HCT116 (cell line): Measurements from ENCODE around the gene CLIP2. TPM values are rescaled to one million over a fixed set of nuclear protein-coding genes. Genes with fewer than 3 reads are reported as not detected.

ENCODE experiments used
- ATAC-seq: fragments of 200-7000 bp; cut with Tn5 transposase; 2 replicates; pipeline ENCODE4 v1.9.1; 2020; ENCODE audit warnings: mild to moderate bottlenecking, moderate library complexity
- BruUV-seq: library from RNA; stranded (reverse); fragments of 400-500 nt; replicated peaks from 2 replicates; lab custom pipeline; 2021; lab: Mats Ljungman, UMichigan
- CTCF ChIA-PET: fragments of 300-600 bp; sonication (Branson Sonifier 250); formaldehyde crosslinking; loops from one replicate; lab custom pipeline; 2021; ENCODE audit warnings: antibody characterized with exemption; lab: Charles Lee
- POLR2A ChIA-PET: fragments of 300-600, 350-600 bp; sonication (Branson Sonifier 250); formaldehyde crosslinking; loops from one replicate; lab custom pipeline; 2021; ENCODE audit warnings: antibody characterized with exemption; lab: Charles Lee
- RAD21 ChIA-PET, 2 experiments: fragments of 300-600 bp; sonication (Branson Sonifier 250); formaldehyde crosslinking; loops; one replicate each; lab custom pipeline; 2023; ENCODE audit warnings: low total read pairs in 2 of 2; ENCODE audit not compliant: uncharacterized antibody in 2 of 2, unreplicated experiment in 2 of 2, low non-redundant PET in 1 of 2; lab: Charles Lee
- DNase-seq: peaks from one replicate; pipeline ENCODE4 v3.0.0-alpha.2; 2010; ENCODE audit warnings: low read depth, low spot score
- H2AFZ ChIP-seq: fragments of 200-600 bp; shearing (Covaris generic), sonication (generic); 2 replicates; pipeline ENCODE4 v1.6.1; 2017; ENCODE audit warnings: low read depth, mixed run types, mixed read lengths, antibody characterized with exemption, low read length; ENCODE audit not compliant: poor library complexity, severe bottlenecking
- H3K27ac ChIP-seq: 2 replicates; pipeline ENCODE4 v1.5.1; 2012; ENCODE audit warnings: low read depth, low read length
- H3K27me3 ChIP-seq: fragments of 200-600 bp; sonication (generic); 2 replicates; pipeline ENCODE4 v1.6.1; 2016; ENCODE audit warnings: mixed run types, low read length, mixed read lengths; ENCODE audit not compliant: insufficient read depth
- H3K36me3 ChIP-seq, 2 experiments: fragments of 200-500 bp in 1 of 2; fragments of 200-600 bp in 1 of 2; sonication (Bioruptor generic) in 1 of 2; sonication (generic) in 1 of 2; 2 replicates each; pipeline versions ENCODE4 v1.5.1 to v1.6.1; 2014 to 2016; ENCODE audit warnings: low read length in 2 of 2, inconsistent platforms in 1 of 2, mixed read lengths in 1 of 2, mixed run types in 1 of 2; ENCODE audit not compliant: insufficient read depth in 2 of 2, control insufficient read depth in 1 of 2
- H3K4me1 ChIP-seq, 2 experiments: fragments of 200-600 bp in 1 of 2; sonication (generic) in 1 of 2; 2 replicates each; pipeline versions ENCODE4 v1.5.1 to v1.6.1; 2012 to 2017; ENCODE audit warnings: low read length in 2 of 2, inconsistent platforms in 1 of 2, mild to moderate bottlenecking in 1 of 2, mixed read lengths in 1 of 2, mixed run types in 1 of 2, moderate library complexity in 1 of 2; ENCODE audit not compliant: insufficient read depth in 2 of 2, control insufficient read depth in 1 of 2
- H3K4me2 ChIP-seq: fragments of 200-600 bp; sonication (generic); 2 replicates; pipeline ENCODE4 v1.6.1; 2017; ENCODE audit warnings: mixed run types, low read length, mixed read lengths
- H3K4me3 ChIP-seq, 2 experiments: fragments of 200-600 bp in 1 of 2; sonication (generic) in 1 of 2; replicated peaks in 1 of 2; 2 replicates each; pipeline ENCODE4 v1.5.1; 2011 to 2016; ENCODE audit warnings: low read length in 2 of 2, control low read depth in 1 of 2, low read depth in 1 of 2, mild to moderate bottlenecking in 1 of 2, mixed read lengths in 1 of 2, mixed run types in 1 of 2
- H3K79me2 ChIP-seq: fragments of 200-600 bp; sonication (generic); 2 replicates; pipeline ENCODE4 v1.6.1; 2017; ENCODE audit warnings: mild to moderate bottlenecking, mixed run types, low read length, moderate library complexity, mixed read lengths; ENCODE audit not compliant: insufficient read depth
- H3K9ac ChIP-seq: fragments of 200-600 bp; sonication (generic); 2 replicates; pipeline ENCODE4 v1.6.1; 2016; ENCODE audit warnings: low read length, mixed read lengths
- H3K9me2 ChIP-seq: fragments of 200-600 bp; sonication (generic), shearing (Covaris generic); 2 replicates; pipeline ENCODE4 v1.6.1; 2017; ENCODE audit warnings: mixed run types, mild to moderate bottlenecking, moderate library complexity; ENCODE audit not compliant: insufficient read depth
- H3K9me3 ChIP-seq, 2 experiments: fragments of 200-500 bp in 1 of 2; fragments of 200-600 bp in 1 of 2; sonication (Bioruptor generic) in 1 of 2; sonication (generic) in 1 of 2; 2 replicates each; pipeline ENCODE4 v1.6.1; 2014 to 2017; ENCODE audit warnings: low read length in 2 of 2, mixed read lengths in 2 of 2, inconsistent platforms in 1 of 2, low read depth in 1 of 2, mild to moderate bottlenecking in 1 of 2, mixed run types in 1 of 2, moderate library complexity in 1 of 2; ENCODE audit not compliant: control insufficient read depth in 1 of 2, insufficient read depth in 1 of 2
- H4K20me1 ChIP-seq: fragments of 200-600 bp; sonication (generic), shearing (Covaris generic); 2 replicates; pipeline ENCODE4 v1.6.1; 2017; ENCODE audit warnings: mixed run types, mild to moderate bottlenecking, moderate library complexity; ENCODE audit not compliant: insufficient read depth
- REST ChIP-seq: IDR thresholded peaks from 2 replicates; pipeline ENCODE4 v1.6.1; 2012; ENCODE audit warnings: low read depth
- SP1 ChIP-seq: IDR thresholded peaks from 2 replicates; pipeline ENCODE4 v1.6.1; 2012; ENCODE audit warnings: low read depth
- SRF ChIP-seq: IDR thresholded peaks from 2 replicates; pipeline ENCODE4 v1.6.1; 2012; ENCODE audit warnings: low read depth
- ZFX ChIP-seq: fragments of 450-650 bp; IDR thresholded peaks from 2 replicates; pipeline ENCODE4 v1.6.1; 2017
- intact Hi-C: fragments of 100-400 bp; cut with micrococcal nuclease; formaldehyde crosslinking; loops from 2 replicates; pipeline ENCODE4 v1.10.0; 2022
- total RNA-seq: library from RNA; stranded (reverse); gene quantifications from one replicate; pipeline ENCODE4 v1.2.1, GENCODE V29; 2021; ENCODE audit not compliant: unreplicated experiment

CLIP2 gene
- total RNA-seq, 1 experiment from 2014 or later = 40.1 TPM

- TF ChIP-seq REST = no peak
- no peak for TF ChIP-seq SRF
- TF ChIP-seq, all 23 proteins: peak for 0
Measured at GRCh38 chr7:74356589-74357315, 67.5 kb downstream of the CLIP2 start (continued).

- ChIA-PET CTCF (no interaction called here), RAD21 (no interaction called here)
- intact Hi-C loops = no loop called here
- no peaks in the 10 kb centered on the region for H3K79me2 ChIP-seq
- TF ChIP-seq REST (no peak), SP1 (no peak), ZFX (0 out of 2 replicates have a peak, but pooled peaks have one; percentile 10)
- TF ChIP-seq, all 23 proteins: peak for 1
- no peak overlapping the region for H2AFZ ChIP-seq
- no TSS peak for BruUV-seq
- H3K9me2 ChIP-seq = no peaks in the 10 kb centered on the region
- H3K36me3 ChIP-seq = peaks cover 12 to 17% of the 10 kb centered on the region in 2 experiments; a peak in 3 of 4 replicates
- no peaks in the 10 kb centered on the region for H4K20me1 ChIP-seq
- peaks cover 7 to 23% of the 10 kb centered on the region in 2 experiments for H3K4me1 ChIP-seq
- no peak overlapping the region for H3K27ac ChIP-seq
- no peak overlapping the region for H3K9ac ChIP-seq
- no peak overlapping the region for H3K4me3 ChIP-seq
- POLR2A ChIA-PET = no interaction called here
- no peak overlapping the region for H3K4me2 ChIP-seq
- ATAC-seq (no peak), DNase-seq (no peak)
- no peaks in the 10 kb centered on the region for H3K27me3 ChIP-seq
- H3K9me3 ChIP-seq = no peaks in the 10 kb centered on the region
Measured at GRCh38 chr7:74360008-74360407, 70.8 kb downstream of the CLIP2 start.
